HCT116 (cell line): ENCODE measurements around the gene SRGAP3. TPM values are rescaled to one million over a fixed set of nuclear protein-coding genes. Genes with fewer than 3 reads are reported as not detected.

Source experiments
- ATAC-seq: fragments of 200-7000 bp; cut with Tn5 transposase; 2 replicates; pipeline ENCODE4 v1.9.1; 2020; ENCODE audit warnings: mild to moderate bottlenecking, moderate library complexity
- BruUV-seq: library from RNA; stranded (reverse); fragments of 400-500 nt; replicated peaks from 2 replicates; lab custom pipeline; 2021; lab: Mats Ljungman, UMichigan
- CTCF ChIA-PET: fragments of 300-600 bp; sonication (Branson Sonifier 250); formaldehyde crosslinking; loops from one replicate; lab custom pipeline; 2021; ENCODE audit warnings: antibody characterized with exemption; lab: Charles Lee
- POLR2A ChIA-PET: fragments of 300-600, 350-600 bp; sonication (Branson Sonifier 250); formaldehyde crosslinking; loops from one replicate; lab custom pipeline; 2021; ENCODE audit warnings: antibody characterized with exemption; lab: Charles Lee
- RAD21 ChIA-PET, 2 experiments: fragments of 300-600 bp; sonication (Branson Sonifier 250); formaldehyde crosslinking; loops; one replicate each; lab custom pipeline; 2023; ENCODE audit warnings: low total read pairs in 2 of 2; ENCODE audit not compliant: uncharacterized antibody in 2 of 2, unreplicated experiment in 2 of 2, low non-redundant PET in 1 of 2; lab: Charles Lee
- DNase-seq: peaks from one replicate; pipeline ENCODE4 v3.0.0-alpha.2; 2010; ENCODE audit warnings: low read depth, low spot score
- H2AFZ ChIP-seq: fragments of 200-600 bp; shearing (Covaris generic), sonication (generic); 2 replicates; pipeline ENCODE4 v1.6.1; 2017; ENCODE audit warnings: low read depth, mixed run types, mixed read lengths, antibody characterized with exemption, low read length; ENCODE audit not compliant: poor library complexity, severe bottlenecking
- H3K27ac ChIP-seq: 2 replicates; pipeline ENCODE4 v1.5.1; 2012; ENCODE audit warnings: low read depth, low read length
- H3K27me3 ChIP-seq: fragments of 200-600 bp; sonication (generic); 2 replicates; pipeline ENCODE4 v1.6.1; 2016; ENCODE audit warnings: mixed run types, low read length, mixed read lengths; ENCODE audit not compliant: insufficient read depth
- H3K36me3 ChIP-seq, 2 experiments: fragments of 200-500 bp in 1 of 2; fragments of 200-600 bp in 1 of 2; sonication (Bioruptor generic) in 1 of 2; sonication (generic) in 1 of 2; 2 replicates each; pipeline versions ENCODE4 v1.5.1 to v1.6.1; 2014 to 2016; ENCODE audit warnings: low read length in 2 of 2, inconsistent platforms in 1 of 2, mixed read lengths in 1 of 2, mixed run types in 1 of 2; ENCODE audit not compliant: insufficient read depth in 2 of 2, control insufficient read depth in 1 of 2
- H3K4me1 ChIP-seq, 2 experiments: fragments of 200-600 bp in 1 of 2; sonication (generic) in 1 of 2; 2 replicates each; pipeline versions ENCODE4 v1.5.1 to v1.6.1; 2012 to 2017; ENCODE audit warnings: low read length in 2 of 2, inconsistent platforms in 1 of 2, mild to moderate bottlenecking in 1 of 2, mixed read lengths in 1 of 2, mixed run types in 1 of 2, moderate library complexity in 1 of 2; ENCODE audit not compliant: insufficient read depth in 2 of 2, control insufficient read depth in 1 of 2
- H3K4me2 ChIP-seq: fragments of 200-600 bp; sonication (generic); 2 replicates; pipeline ENCODE4 v1.6.1; 2017; ENCODE audit warnings: mixed run types, low read length, mixed read lengths
- H3K4me3 ChIP-seq, 2 experiments: fragments of 200-600 bp in 1 of 2; sonication (generic) in 1 of 2; replicated peaks in 1 of 2; 2 replicates each; pipeline ENCODE4 v1.5.1; 2011 to 2016; ENCODE audit warnings: low read length in 2 of 2, control low read depth in 1 of 2, low read depth in 1 of 2, mild to moderate bottlenecking in 1 of 2, mixed read lengths in 1 of 2, mixed run types in 1 of 2
- H3K79me2 ChIP-seq: fragments of 200-600 bp; sonication (generic); 2 replicates; pipeline ENCODE4 v1.6.1; 2017; ENCODE audit warnings: mild to moderate bottlenecking, mixed run types, low read length, moderate library complexity, mixed read lengths; ENCODE audit not compliant: insufficient read depth
- H3K9ac ChIP-seq: fragments of 200-600 bp; sonication (generic); 2 replicates; pipeline ENCODE4 v1.6.1; 2016; ENCODE audit warnings: low read length, mixed read lengths
- H3K9me2 ChIP-seq: fragments of 200-600 bp; sonication (generic), shearing (Covaris generic); 2 replicates; pipeline ENCODE4 v1.6.1; 2017; ENCODE audit warnings: mixed run types, mild to moderate bottlenecking, moderate library complexity; ENCODE audit not compliant: insufficient read depth
- H3K9me3 ChIP-seq, 2 experiments: fragments of 200-500 bp in 1 of 2; fragments of 200-600 bp in 1 of 2; sonication (Bioruptor generic) in 1 of 2; sonication (generic) in 1 of 2; 2 replicates each; pipeline ENCODE4 v1.6.1; 2014 to 2017; ENCODE audit warnings: low read length in 2 of 2, mixed read lengths in 2 of 2, inconsistent platforms in 1 of 2, low read depth in 1 of 2, mild to moderate bottlenecking in 1 of 2, mixed run types in 1 of 2, moderate library complexity in 1 of 2; ENCODE audit not compliant: control insufficient read depth in 1 of 2, insufficient read depth in 1 of 2
- H4K20me1 ChIP-seq: fragments of 200-600 bp; sonication (generic), shearing (Covaris generic); 2 replicates; pipeline ENCODE4 v1.6.1; 2017; ENCODE audit warnings: mixed run types, mild to moderate bottlenecking, moderate library complexity; ENCODE audit not compliant: insufficient read depth
- CBX3 ChIP-seq: IDR thresholded peaks from 2 replicates; pipeline ENCODE4 v1.6.1; 2012; ENCODE audit warnings: low read depth
- CEBPB ChIP-seq: IDR thresholded peaks from 2 replicates; pipeline ENCODE4 v1.6.1; 2012; ENCODE audit warnings: low read depth
- CTCF ChIP-seq, 3 experiments: fragments of 200-600 bp in 1 of 3; sonication (generic) in 1 of 3; IDR thresholded peaks in 2 of 3; conservative IDR thresholded peaks in 1 of 3; 2 replicates each; pipeline ENCODE4 v1.5.1; 2012 to 2017; ENCODE audit warnings: low read depth in 2 of 3, low read length in 2 of 3, antibody characterized with exemption in 1 of 3, borderline replicate concordance in 1 of 3, control low read depth in 1 of 3, mild to moderate bottlenecking in 1 of 3, mixed read lengths in 1 of 3, mixed run types in 1 of 3, moderate library complexity in 1 of 3; ENCODE audit not compliant: insufficient read depth in 1 of 3
- EZH2phosphoT487 ChIP-seq: fragments of 200-600 bp; IDR thresholded peaks from 2 replicates; pipeline ENCODE4 v1.6.1; 2018; ENCODE audit warnings: antibody characterized with exemption, borderline replicate concordance
- JUND ChIP-seq: IDR thresholded peaks from 2 replicates; pipeline ENCODE4 v1.6.1; 2012
- POLR2A ChIP-seq: IDR thresholded peaks from 2 replicates; pipeline ENCODE4 v1.7.0; 2011; ENCODE audit warnings: borderline replicate concordance; ENCODE audit not compliant: insufficient read depth, insufficient read length; ENCODE audit errors: extremely low read depth
- REST ChIP-seq: IDR thresholded peaks from 2 replicates; pipeline ENCODE4 v1.6.1; 2012; ENCODE audit warnings: low read depth
- SIN3A ChIP-seq: IDR thresholded peaks from 2 replicates; pipeline ENCODE4 v1.6.1; 2012; ENCODE audit warnings: low read depth
- SP1 ChIP-seq: IDR thresholded peaks from 2 replicates; pipeline ENCODE4 v1.6.1; 2012; ENCODE audit warnings: low read depth
- SRF ChIP-seq: IDR thresholded peaks from 2 replicates; pipeline ENCODE4 v1.6.1; 2012; ENCODE audit warnings: low read depth
- YY1 ChIP-seq: IDR thresholded peaks from 2 replicates; pipeline ENCODE4 v1.6.1; 2011; ENCODE audit warnings: low read length, low read depth, moderate library complexity, mild to moderate bottlenecking; ENCODE audit not compliant: insufficient replicate concordance; ENCODE audit errors: extremely low read depth
- ZBTB33 ChIP-seq: IDR thresholded peaks from 2 replicates; pipeline ENCODE4 v1.6.1; 2011; ENCODE audit warnings: mild to moderate bottlenecking, low read length, moderate library complexity; ENCODE audit not compliant: insufficient replicate concordance; ENCODE audit errors: extremely low read depth
- ZFX ChIP-seq: fragments of 450-650 bp; IDR thresholded peaks from 2 replicates; pipeline ENCODE4 v1.6.1; 2017
- intact Hi-C: fragments of 100-400 bp; cut with micrococcal nuclease; formaldehyde crosslinking; loops from 2 replicates; pipeline ENCODE4 v1.10.0; 2022
- total RNA-seq: library from RNA; stranded (reverse); gene quantifications from one replicate; pipeline ENCODE4 v1.2.1, GENCODE V29; 2021; ENCODE audit not compliant: unreplicated experiment

SRGAP3 gene
- total RNA-seq, 1 experiment from 2014 or later, result 8.3 TPM

GRCh38 chr3:9155028-9155427, 94.4 kb downstream of the SRGAP3 start:
- Histone ChIP-seq H3K9me3 (no peaks in the 10 kb centered on the region), H2AFZ (no peak overlapping the region), H3K27me3 (no peaks in the 10 kb centered on the region), H3K79me2 (no peaks in the 10 kb centered on the region), H3K36me3 (no peaks in the 10 kb centered on the region), H4K20me1 (no peaks in the 10 kb centered on the region), H3K9me2 (no peaks in the 10 kb centered on the region), H3K4me1 (peaks cover 0 to 12% of the 10 kb centered on the region in 2 experiments; a peak in 2 of 4 replicates), H3K4me3 (no peak overlapping the region), H3K4me2 (no peak overlapping the region), H3K27ac (no peak overlapping the region), H3K9ac (no peak overlapping the region)
- ChIA-PET CTCF (no interaction called here), RAD21 (no interaction called here), POLR2A (no interaction called here)
- no peak for ATAC-seq
- no peak for DNase-seq
- intact Hi-C loops, result no loop called here
- BruUV-seq, result no TSS peak
- TF ChIP-seq SIN3A (no peak), EZH2phosphoT487 (no peak), SP1 (no peak), CTCF (IDR thresholded peaks at IDR 0.05 in 2 of 3, conservative IDR thresholded peaks at IDR 0.05 in 1 of 3; ENCODE audit: borderline replicate concordance in 1 of 3, insufficient read depth in 1 of 3, low read depth in 2 of 3, low read length in 2 of 3) (no peak), POLR2A (no peak), CBX3 (no peak), YY1 (no peak), REST (no peak), JUND (no peak), SRF (no peak), ZBTB33 (no peak), ZFX (no peak), CEBPB (no peak)
